GM23338 (cell line): Measurements from ENCODE around the gene EFTUD2. TPM values are rescaled to one million over a fixed set of nuclear protein-coding genes. Genes with fewer than 3 reads are reported as not detected.

Source experiments
- ATAC-seq: fragments of 200-7000 bp; cut with Tn5 transposase; 3 replicates; pipeline ENCODE4 v1.9.1; 2020
- DNase-seq: peaks from one replicate; pipeline ENCODE4 v3.0.0-alpha.2; 2015; ENCODE audit warnings: low spot score
- H2AFZ ChIP-seq: fragments of 200-600 bp; sonication (generic); 2 replicates; pipeline ENCODE4 v1.8.0; 2016; ENCODE audit warnings: antibody characterized with exemption, mild to moderate bottlenecking, moderate library complexity
- H3F3A ChIP-seq: fragments of 200-600 bp; sonication (generic); replicated peaks from 2 replicates; pipeline ENCODE4 v1.8.0; 2017; ENCODE audit warnings: antibody characterized with exemption, mixed run types, low read depth
- H3K27ac ChIP-seq: fragments of 200-600 bp; sonication (generic); 2 replicates; pipeline ENCODE4 v1.6.1; 2016; ENCODE audit warnings: low read depth
- H3K27me3 ChIP-seq: fragments of 200-600 bp; sonication (generic); 2 replicates; pipeline ENCODE4 v1.8.0; 2016; ENCODE audit warnings: mild to moderate bottlenecking, mixed run types, moderate library complexity; ENCODE audit not compliant: insufficient read depth
- H3K36me3 ChIP-seq: fragments of 200-600 bp; sonication (generic); 2 replicates; pipeline ENCODE4 v1.8.0; 2016; ENCODE audit warnings: mild to moderate bottlenecking; ENCODE audit not compliant: insufficient read depth
- H3K4me1 ChIP-seq: fragments of 200-600 bp; sonication (generic); 2 replicates; pipeline ENCODE4 v1.8.0; 2016; ENCODE audit warnings: mild to moderate bottlenecking, moderate library complexity; ENCODE audit not compliant: insufficient read depth
- H3K4me2 ChIP-seq: fragments of 200-600 bp; sonication (generic); 2 replicates; pipeline ENCODE4 v1.7.1; 2017; ENCODE audit warnings: mixed run types
- H3K4me3 ChIP-seq: fragments of 200-600 bp; sonication (generic); 2 replicates; pipeline ENCODE4 v1.6.1; 2016; ENCODE audit warnings: mixed run types
- H3K79me2 ChIP-seq: fragments of 200-600 bp; sonication (generic); replicated peaks from 2 replicates; pipeline ENCODE4 v1.8.0; 2017; ENCODE audit warnings: mild to moderate bottlenecking; ENCODE audit not compliant: insufficient read depth
- H3K9me2 ChIP-seq: fragments of 200-600 bp; sonication (generic); 2 replicates; pipeline ENCODE4 v1.8.0; 2017; ENCODE audit not compliant: insufficient read depth
- H4K20me1 ChIP-seq: fragments of 200-600 bp; sonication (generic); replicated peaks from 2 replicates; pipeline ENCODE4 v1.8.0; 2017; ENCODE audit warnings: mild to moderate bottlenecking; ENCODE audit not compliant: insufficient read depth
- H3K27ac Mint-ChIP-seq: 2 replicates; pipeline ENCODE4 v1.8.0; 2020; ENCODE audit warnings: inconsistent platforms, mild to moderate bottlenecking, moderate library complexity, mixed read lengths
- H3K27me3 Mint-ChIP-seq: 3 replicates; pipeline ENCODE4 v1.8.0; 2022; ENCODE audit warnings: low read depth, mild to moderate bottlenecking, moderate library complexity, mixed read lengths, inconsistent platforms; ENCODE audit not compliant: insufficient read depth, poor library complexity
- H3K36me3 Mint-ChIP-seq: 3 replicates; pipeline ENCODE4 v1.8.0; 2021; ENCODE audit warnings: low read depth, mild to moderate bottlenecking, inconsistent platforms, moderate library complexity, mixed read lengths
- H3K4me1 Mint-ChIP-seq: 3 replicates; pipeline ENCODE4 v1.8.0; 2020; ENCODE audit warnings: mild to moderate bottlenecking, inconsistent platforms, mixed read lengths
- H3K4me3 Mint-ChIP-seq: 3 replicates; pipeline ENCODE4 v1.8.0; 2021; ENCODE audit warnings: moderate library complexity, mild to moderate bottlenecking, inconsistent platforms, mixed read lengths
- H3K9me3 Mint-ChIP-seq: 3 replicates; pipeline ENCODE4 v1.8.0; 2020; ENCODE audit warnings: moderate library complexity, mild to moderate bottlenecking, inconsistent platforms, mixed read lengths
- CTCF ChIP-seq, 2 experiments: fragments of 200-600 bp in 1 of 2; sonication (generic) in 1 of 2; conservative IDR thresholded peaks; 2 replicates each; pipeline versions ENCODE4 v1.5.1 to v1.6.1; 2016 to 2017; ENCODE audit warnings: antibody characterized with exemption in 2 of 2, low read depth in 2 of 2, mild to moderate bottlenecking in 2 of 2, moderate library complexity in 1 of 2
- EZH2 ChIP-seq: fragments of 200-600 bp; sonication (generic); IDR thresholded peaks from one replicate; pipeline ENCODE4 v1.8.0; 2017; ENCODE audit warnings: antibody characterized with exemption, mild to moderate bottlenecking, low read depth; ENCODE audit not compliant: unreplicated experiment
- JUNB ChIP-seq: IDR thresholded peaks from one replicate; pipeline ENCODE4 v1.6.1; 2016; ENCODE audit warnings: antibody characterized with exemption; ENCODE audit not compliant: unreplicated experiment
- NANOG ChIP-seq: IDR thresholded peaks from 2 replicates; pipeline ENCODE4 v1.6.1; 2016; ENCODE audit warnings: antibody characterized with exemption, borderline replicate concordance
- POLR2AphosphoS5 ChIP-seq: IDR thresholded peaks from 2 replicates; pipeline ENCODE4 v1.6.1; 2016; ENCODE audit warnings: antibody characterized with exemption, low read depth
- REST ChIP-seq: IDR thresholded peaks from one replicate; pipeline ENCODE4 v1.6.1; 2018; ENCODE audit warnings: antibody characterized with exemption; ENCODE audit not compliant: unreplicated experiment
- STAT1 ChIP-seq: IDR thresholded peaks from one replicate; pipeline ENCODE4 v1.6.1; 2016; ENCODE audit warnings: antibody characterized with exemption; ENCODE audit not compliant: unreplicated experiment
- ZNF331 ChIP-seq: fragments of 250-450 bp; sonication (Bioruptor Pico); IDR thresholded peaks from 2 replicates; pipeline ENCODE4 v1.5.0; 2020; ENCODE audit warnings: low read depth, mild to moderate bottlenecking, moderate library complexity
- ZNF462 ChIP-seq: fragments of 250-450 bp; sonication (Bioruptor Pico); IDR thresholded peaks from 2 replicates; pipeline ENCODE4 v1.5.0; 2020; ENCODE audit warnings: mild to moderate bottlenecking, moderate library complexity
- polyA plus RNA-seq: library from polyadenylated mRNA; unstranded; fragments of >200 nt; fragmentation: Nextera tagmentation; extraction: Ambion mirVana; gene quantifications from 2 replicates; pipeline ENCODE4 v1.2.1, GENCODE V29; 2016
- total RNA-seq: library from RNA; depleted of rRNA; stranded (reverse); fragments of >200 nt; shearing (Covaris generic); gene quantifications from 2 replicates; pipeline ENCODE4 v1.2.3, GENCODE V29; 2014

Gene EFTUD2
- total and polyA plus RNA-seq, 2 experiments from 2014 or later, result 61.6 to 196 TPM

- H3K4me3 Mint-ChIP-seq, result no peak overlapping the region
- H3F3A ChIP-seq, result no peaks in the 10 kb centered on the region
- no peak overlapping the region for H3K4me2 ChIP-seq
- no peak overlapping the region for H3K27ac Mint-ChIP-seq
- no peak overlapping the region for H3K27ac ChIP-seq
- H3K9me3 Mint-ChIP-seq, result no peaks in the 10 kb centered on the region
- H3K4me1 Mint-ChIP-seq, result no peaks in the 10 kb centered on the region
- no peak for DNase-seq
- no peak overlapping the region for H3K4me3 ChIP-seq
- H3K36me3 Mint-ChIP-seq, result peaks cover 78% of the 10 kb centered on the region
- H3K36me3 ChIP-seq, result peaks cover 42% of the 10 kb centered on the region
- H3K4me1 ChIP-seq, result no peaks in the 10 kb centered on the region
- H3K79me2 ChIP-seq, result peaks cover 17% of the 10 kb centered on the region
- no peak overlapping the region for H2AFZ ChIP-seq
- TF ChIP-seq JUNB (no peak), NANOG (no peak), STAT1 (no peak), EZH2 (no peak), ZNF331 (CRISPR knock-in tag) (no peak), POLR2AphosphoS5 (no peak), CTCF (conservative IDR thresholded peaks at IDR 0.05; ENCODE audit: low read depth in 2 of 2) (no peak)
- no peaks in the 10 kb centered on the region for H3K9me2 ChIP-seq
- H3K27me3 ChIP-seq, result no peaks in the 10 kb centered on the region
- no peak for ATAC-seq
- H3K27me3 Mint-ChIP-seq, result peaks cover 3% of the 10 kb centered on the region
- H4K20me1 ChIP-seq, result peaks cover 16% of the 10 kb centered on the region
Measured at GRCh38 chr17:44933824-44934744, 34.8 kb upstream of the EFTUD2 start.

- Histone ChIP-seq H3K27me3 (no peaks in the 10 kb centered on the region), H2AFZ (no peak overlapping the region), H3K36me3 (peaks cover 32% of the 10 kb centered on the region), H3K4me2 (no peak overlapping the region), H3K79me2 (peaks cover 4% of the 10 kb centered on the region), H3F3A (no peaks in the 10 kb centered on the region), H3K4me3 (no peak overlapping the region), H4K20me1 (peaks cover 11% of the 10 kb centered on the region), H3K4me1 (no peaks in the 10 kb centered on the region), H3K9me2 (no peaks in the 10 kb centered on the region), H3K27ac (no peak overlapping the region)
- no peaks in the 10 kb centered on the region for H3K4me1 Mint-ChIP-seq
- no peak overlapping the region for H3K4me3 Mint-ChIP-seq
- H3K36me3 Mint-ChIP-seq, result peaks cover 80% of the 10 kb centered on the region
- no peaks in the 10 kb centered on the region for H3K9me3 Mint-ChIP-seq
- DNase-seq (no peak), ATAC-seq (no peak)
- H3K27me3 Mint-ChIP-seq, result peaks cover 2% of the 10 kb centered on the region
- H3K27ac Mint-ChIP-seq, result no peak overlapping the region
- no peak for TF ChIP-seq REST
- no peak for TF ChIP-seq STAT1
- no peak for TF ChIP-seq EZH2
- no peak for TF ChIP-seq ZNF331 (CRISPR knock-in tag)
- no peak for TF ChIP-seq NANOG
- no peak for TF ChIP-seq ZNF462
Measured at GRCh38 chr17:44932787-44933097, 33.5 kb upstream of the EFTUD2 start.
